ENCODE data around the gene GPR137.
"Not testable (repeated sequence)": the region's sequence is repeated elsewhere in the genome, so short reads cannot be mapped to it uniquely, and the experiment has no call there.

Gene GPR137

GRCh38 chr11:64317961-64318765 lies 32.5 kb downstream of the GPR137 start, which contains the start of gene PRDX5:
Gene PRDX5, plus strand, starts transcription at chr11:64318121. Its CDS starts 95 bp downstream, at chr11:64318216.
- DNase-seq (ENCODE audit: low read depth in 2 of 2, low spot score in 1 of 2), result peak; percentile 77 to 91

- DNase-seq (ENCODE audit: low read depth in 2 of 2, low spot score in 1 of 2), result no peak
Measured at GRCh38 chr11:64318766-64319761, 33.4 kb downstream of the GPR137 start.

- DNase-seq (ENCODE audit: low read depth in 2 of 2, low spot score in 1 of 2), result no peak
Measured at GRCh38 chr11:64320556-64320955, 34.9 kb downstream of the GPR137 start.

GRCh38 chr11:64321026-64321425 lies 35.4 kb downstream of the GPR137 start:
- DNase-seq (ENCODE audit: low read depth in 2 of 2, low spot score in 1 of 2), result no peak

- DNase-seq (ENCODE audit: low read depth in 2 of 2, low spot score in 1 of 2), result no peak
Measured at GRCh38 chr11:64321533-64321932, 35.9 kb downstream of the GPR137 start.

GRCh38 chr11:64322925-64323260 lies 37.2 kb downstream of the GPR137 start:
- no peak for DNase-seq (ENCODE audit: low read depth in 2 of 2, low spot score in 1 of 2)

GRCh38 chr11:64323373-64323772 lies 37.7 kb downstream of the GPR137 start:
- DNase-seq (ENCODE audit: low read depth in 2 of 2, low spot score in 1 of 2), result no peak

GRCh38 chr11:64323984-64324383 lies 38.3 kb downstream of the GPR137 start:
- DNase-seq (ENCODE audit: low read depth in 2 of 2, low spot score in 1 of 2), result not testable (repeated sequence)

GRCh38 chr11:64324692-64325469 lies 39.2 kb downstream of the GPR137 start:
- DNase-seq (ENCODE audit: low read depth in 2 of 2, low spot score in 1 of 2), result no peak

GRCh38 chr11:64327375-64327774 lies 41.7 kb downstream of the GPR137 start:
- no peak for DNase-seq (ENCODE audit: low read depth in 2 of 2, low spot score in 1 of 2)

GRCh38 chr11:64327993-64328392 lies 42.3 kb downstream of the GPR137 start:
- DNase-seq (ENCODE audit: low read depth in 2 of 2, low spot score in 1 of 2), result no peak

- DNase-seq (ENCODE audit: low read depth in 2 of 2, low spot score in 1 of 2), result no peak
Measured at GRCh38 chr11:64330888-64331287, 45.2 kb downstream of the GPR137 start.

- DNase-seq (ENCODE audit: low read depth in 2 of 2, low spot score in 1 of 2), result peak; percentile 32 to 63
Measured at GRCh38 chr11:64331569-64332371, 46.1 kb downstream of the GPR137 start.

- DNase-seq (ENCODE audit: low read depth in 2 of 2, low spot score in 1 of 2), result no peak
Measured at GRCh38 chr11:64333556-64333955, 47.9 kb downstream of the GPR137 start.

GRCh38 chr11:64334764-64335735 lies 49.4 kb downstream of the GPR137 start:
- no peak for DNase-seq (ENCODE audit: low read depth in 2 of 2, low spot score in 1 of 2)

- DNase-seq (ENCODE audit: low read depth in 2 of 2, low spot score in 1 of 2), result no peak
Measured at GRCh38 chr11:64337538-64338249, 52.0 kb downstream of the GPR137 start.

GRCh38 chr11:64338716-64339115 lies 53.1 kb downstream of the GPR137 start:
- no peak for DNase-seq (ENCODE audit: low read depth in 2 of 2, low spot score in 1 of 2)
